HG02798 (cell line): ENCODE results near the gene ITPR1.

Source experiments
- ATAC-seq: cut with Tn5 transposase; IDR thresholded peaks from one replicate; pipeline ENCODE4 v1.9.1; 2021; ENCODE audit warnings: mild to moderate bottlenecking; ENCODE audit not compliant: unreplicated experiment, poor library complexity

Gene ITPR1

DNA sequence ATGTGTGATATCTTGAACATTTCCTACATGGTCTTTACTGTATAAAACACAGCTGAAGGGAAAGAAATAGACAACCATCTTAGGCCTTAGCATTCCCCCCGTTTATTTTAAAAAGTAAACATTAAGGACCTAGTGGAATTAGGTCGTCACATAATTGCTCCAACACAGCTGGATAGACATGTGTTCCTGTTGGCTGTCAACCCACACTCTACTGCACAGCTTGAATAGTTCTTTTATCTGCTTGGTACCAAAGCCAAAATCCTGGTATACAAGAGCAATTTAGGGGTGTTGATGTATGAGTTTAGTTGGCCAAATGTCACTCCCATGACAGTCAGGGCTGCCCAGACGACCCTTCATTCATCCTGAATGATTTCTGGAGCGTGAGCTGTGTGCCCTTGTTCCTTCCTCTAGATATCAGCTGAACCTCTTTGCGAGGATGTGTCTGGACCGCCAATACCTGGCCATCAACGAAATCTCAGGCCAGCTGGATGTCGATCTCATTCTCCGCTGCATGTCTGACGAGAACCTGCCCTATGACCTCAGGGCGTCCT lies 179.7 kb downstream of the ITPR1 start:
- no peak for ATAC-seq

DNA sequence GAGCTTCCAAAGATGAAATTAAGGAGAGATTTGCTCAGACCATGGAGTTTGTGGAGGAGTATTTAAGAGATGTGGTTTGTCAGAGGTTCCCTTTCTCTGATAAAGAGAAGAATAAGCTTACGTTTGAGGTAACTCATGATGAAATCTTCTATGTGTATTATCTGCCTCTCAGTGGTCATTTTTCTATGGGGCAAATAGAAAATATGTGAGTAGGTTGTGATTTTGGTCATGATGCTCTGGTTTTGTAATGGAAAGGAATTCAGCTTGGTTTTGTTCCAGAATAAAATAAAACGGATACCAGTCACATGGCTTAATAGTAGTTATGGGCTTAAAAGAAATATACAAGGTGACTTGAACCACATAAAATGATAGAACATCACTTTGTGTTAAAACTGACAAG lies 181.1 kb downstream of the ITPR1 start:
- no peak for ATAC-seq

DNA sequence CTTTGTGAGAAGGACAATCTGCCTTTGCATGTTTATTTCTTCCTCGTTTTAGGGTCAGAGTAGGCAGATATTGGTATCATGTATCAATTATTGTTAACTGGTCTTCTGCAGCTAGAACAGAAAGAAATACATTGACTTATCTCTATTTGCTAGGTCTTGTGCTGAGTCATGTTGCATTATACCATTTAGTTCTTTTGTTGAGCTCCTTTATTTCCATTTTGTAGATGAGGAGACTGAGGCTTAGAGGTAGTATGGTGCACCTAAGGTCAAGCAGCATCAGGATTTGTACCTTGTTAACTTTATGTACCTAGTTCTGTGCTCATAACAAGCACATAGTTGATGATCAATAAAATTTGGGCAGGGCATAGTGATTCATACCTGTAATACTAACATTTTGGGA lies 182.6 kb downstream of the ITPR1 start:
- ATAC-seq, result no peak

DNA sequence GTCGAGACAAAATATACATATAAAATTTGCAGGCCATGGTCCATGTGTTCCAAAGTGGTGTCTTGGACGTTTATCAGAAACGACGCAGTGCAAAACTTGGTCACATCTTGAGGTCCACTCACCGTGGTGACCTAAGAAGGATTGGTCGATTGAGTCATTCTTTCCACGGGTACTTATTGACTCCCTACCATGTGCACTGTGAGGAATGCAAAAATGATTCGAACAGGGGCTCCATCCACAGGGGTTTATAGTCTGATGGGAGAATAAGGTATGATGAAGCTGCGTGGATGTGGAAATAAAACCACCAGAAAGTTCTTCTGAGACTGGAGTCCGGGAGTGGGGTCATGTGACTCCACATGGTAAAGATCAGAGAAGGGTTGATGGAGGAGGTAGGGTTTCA lies 185.2 kb downstream of the ITPR1 start:
- no peak for ATAC-seq

DNA sequence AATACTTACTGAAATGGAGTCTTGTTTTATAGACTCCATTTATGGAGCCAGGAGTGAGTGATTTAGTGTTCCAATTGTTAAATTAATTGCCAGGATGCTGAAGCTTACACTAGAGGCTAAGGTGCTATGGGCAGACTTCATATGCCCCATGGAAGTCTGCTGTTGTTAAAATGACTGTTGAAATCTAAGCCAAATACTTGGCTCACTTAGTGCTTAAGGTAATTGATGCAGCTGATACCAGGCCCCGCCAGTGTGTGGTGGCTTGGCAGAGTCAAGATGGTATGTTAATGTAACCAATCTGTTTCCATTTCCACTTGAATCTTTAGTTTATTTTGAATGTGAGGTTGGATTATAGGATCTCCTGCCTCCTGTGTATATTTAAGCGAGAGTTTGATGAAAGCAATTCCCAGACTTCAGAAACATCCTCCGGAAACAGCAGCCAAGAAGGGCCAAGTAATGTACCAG lies 187.1 kb downstream of the ITPR1 start:
- ATAC-seq, result no peak

DNA sequence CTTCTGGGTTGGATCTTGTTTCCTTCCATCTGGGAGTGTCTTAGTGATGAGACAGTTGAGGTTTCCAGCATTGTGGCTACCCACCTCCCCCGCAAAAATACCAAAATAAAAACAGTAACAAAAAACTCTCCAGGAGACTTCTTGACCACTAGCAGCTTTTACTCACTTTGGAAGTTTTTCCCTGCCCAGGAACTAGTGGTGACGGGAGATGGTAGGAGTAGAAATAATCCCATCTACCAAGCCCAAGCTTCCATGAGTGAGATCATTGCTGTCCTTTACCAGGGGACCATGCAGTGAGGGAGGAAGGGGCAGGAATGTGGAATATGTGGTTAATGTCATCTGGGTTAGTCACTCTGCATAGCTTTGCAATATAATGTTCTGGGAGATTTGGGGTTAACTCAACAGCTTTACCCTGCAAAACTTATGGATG lies 187.7 kb downstream of the ITPR1 start:
- ATAC-seq, result no peak

DNA sequence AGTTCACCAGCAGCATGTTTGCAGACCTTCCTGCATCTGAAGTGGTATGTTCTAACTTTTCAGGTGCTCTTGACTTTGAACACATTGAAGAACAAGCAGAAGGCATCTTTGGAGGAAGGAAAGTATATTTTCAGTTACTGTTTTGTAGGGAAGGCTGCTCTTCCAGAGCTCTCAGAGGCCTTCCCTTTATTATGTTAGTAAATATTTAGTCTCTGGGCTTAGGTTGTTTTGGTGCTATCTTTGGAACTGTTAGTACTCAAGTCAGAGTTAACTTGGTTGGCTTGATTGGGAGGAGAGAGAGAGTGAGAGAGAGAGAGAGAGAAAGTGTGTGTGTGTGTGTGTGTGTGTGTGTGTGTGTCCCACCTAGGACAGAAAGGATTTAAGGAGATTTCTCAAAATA lies 188.2 kb downstream of the ITPR1 start:
- ATAC-seq, result no peak

DNA sequence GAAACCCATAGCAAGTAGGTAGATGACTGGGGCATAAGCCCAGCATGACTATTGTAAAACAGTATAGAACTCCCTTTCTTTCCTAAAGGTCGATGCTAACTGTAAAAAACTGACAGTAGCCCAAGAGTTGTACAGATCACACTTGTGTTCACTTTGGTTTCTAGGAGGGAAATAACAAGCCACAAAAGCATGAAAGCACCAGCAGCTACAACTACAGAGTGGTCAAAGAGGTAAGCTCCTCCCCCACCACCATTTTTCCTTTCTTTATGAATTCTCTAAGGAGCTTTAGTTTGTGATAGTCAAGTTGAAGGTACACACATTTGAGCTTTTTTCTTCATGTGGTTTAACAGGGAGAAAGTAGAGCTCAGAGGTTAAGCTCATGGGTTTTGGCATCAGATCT lies 191.0 kb downstream of the ITPR1 start:
- no peak for ATAC-seq

DNA sequence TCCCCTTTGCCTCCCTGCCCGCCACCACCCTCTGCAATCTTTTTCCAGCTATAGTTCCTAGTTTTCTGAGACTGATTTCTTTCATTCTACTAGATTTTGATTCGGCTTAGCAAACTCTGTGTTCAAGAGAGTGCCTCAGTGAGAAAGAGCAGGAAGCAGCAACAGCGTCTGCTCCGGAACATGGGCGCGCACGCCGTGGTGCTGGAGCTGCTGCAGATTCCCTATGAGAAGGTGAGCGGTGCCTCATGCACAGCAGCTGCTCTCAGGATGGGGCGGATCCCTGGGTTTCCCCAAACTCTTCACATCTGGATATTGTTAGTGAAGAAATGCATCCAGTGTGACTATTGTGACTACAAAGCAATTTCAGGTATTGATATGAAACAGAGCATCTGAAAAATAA lies 191.8 kb downstream of the ITPR1 start:
- ATAC-seq, result no peak

DNA sequence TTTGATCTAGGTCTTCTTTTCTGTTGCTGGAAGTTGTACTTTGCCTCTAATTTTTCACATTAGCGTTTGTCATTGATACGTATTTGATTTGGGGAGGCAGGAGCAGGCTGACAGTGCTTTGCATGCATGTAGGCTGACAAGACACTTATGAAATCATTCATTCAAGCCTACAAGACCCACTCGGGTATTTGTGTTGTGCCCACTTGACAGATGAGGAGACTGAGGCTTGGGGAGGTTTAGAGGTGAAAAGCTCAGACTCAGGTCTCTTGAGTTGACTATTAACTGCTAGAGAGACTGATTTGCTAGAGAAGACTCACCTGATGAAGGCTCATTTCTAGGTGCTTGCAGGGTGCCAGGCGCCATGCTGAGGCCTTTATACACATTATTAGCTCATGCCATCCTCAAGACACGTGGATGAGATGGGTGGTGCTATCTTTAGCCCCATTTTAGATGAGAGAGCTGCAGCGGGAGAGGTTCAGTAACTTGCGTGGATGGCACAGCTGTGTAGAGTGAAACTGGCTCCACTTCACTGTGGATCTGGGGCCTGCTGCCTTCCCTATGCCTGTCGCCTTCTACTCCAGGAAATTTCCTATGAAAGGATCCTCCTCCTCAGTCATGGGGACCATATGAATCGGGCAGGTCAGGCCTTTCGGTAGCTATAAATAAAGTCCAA lies 192.7 kb downstream of the ITPR1 start:
- no peak for ATAC-seq

DNA sequence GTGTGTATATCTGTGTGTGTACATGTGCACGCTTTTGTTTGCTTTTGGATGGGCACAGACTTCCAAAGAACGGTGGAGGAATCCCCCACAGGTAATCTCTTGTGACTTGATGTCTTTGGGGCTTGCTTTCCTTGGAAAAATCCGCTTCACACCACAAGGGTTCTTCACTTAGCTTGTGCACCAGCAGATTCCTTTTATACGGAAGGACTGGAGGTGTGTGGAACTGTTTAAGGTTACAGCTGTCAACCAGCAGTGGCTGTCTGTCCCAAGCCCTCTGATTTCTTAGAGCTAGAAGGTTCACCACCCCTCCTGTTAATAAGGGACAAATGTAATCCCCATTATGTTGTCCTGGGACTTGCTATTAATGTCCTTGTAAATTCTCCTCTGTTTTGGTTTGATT lies 193.5 kb downstream of the ITPR1 start:
- no peak for ATAC-seq

DNA sequence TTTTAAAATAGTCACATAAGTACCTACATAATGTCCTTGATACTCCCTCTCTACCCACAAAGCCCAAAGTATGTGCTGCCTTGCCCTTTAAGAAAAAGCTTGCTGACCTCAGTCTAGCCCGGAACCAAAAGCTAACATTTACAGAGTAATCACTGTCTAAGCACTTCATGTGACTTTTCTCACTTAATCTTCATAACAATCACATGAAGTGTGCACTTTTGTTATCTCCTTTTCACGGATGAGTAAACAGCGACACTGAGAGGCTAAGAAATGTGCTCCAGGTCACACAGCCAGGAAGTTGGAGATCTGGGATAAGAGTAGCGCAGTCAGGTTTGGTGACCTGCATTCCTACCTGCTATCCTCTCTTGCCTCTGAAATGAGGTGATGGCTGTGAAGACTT lies 194.0 kb downstream of the ITPR1 start:
- no peak for ATAC-seq

DNA sequence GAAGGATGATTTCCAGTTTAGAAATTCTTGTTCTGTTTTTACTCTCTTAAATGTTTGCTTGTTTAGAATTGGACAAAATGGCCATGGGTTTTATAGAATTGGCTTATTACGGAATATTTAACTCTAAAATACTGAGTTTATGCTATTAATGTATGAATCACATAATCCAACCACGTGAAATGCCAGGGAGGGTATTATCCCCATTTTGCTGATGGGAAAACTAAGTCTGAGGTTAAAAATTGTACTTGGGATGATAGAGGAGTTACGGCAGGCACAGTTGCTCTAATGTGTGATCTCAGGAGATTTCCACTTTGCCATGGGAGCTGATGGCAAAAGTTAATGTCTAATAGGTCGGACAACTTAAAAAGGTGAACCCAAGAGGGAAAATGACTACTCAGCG lies 194.4 kb downstream of the ITPR1 start:
- no peak for ATAC-seq

DNA sequence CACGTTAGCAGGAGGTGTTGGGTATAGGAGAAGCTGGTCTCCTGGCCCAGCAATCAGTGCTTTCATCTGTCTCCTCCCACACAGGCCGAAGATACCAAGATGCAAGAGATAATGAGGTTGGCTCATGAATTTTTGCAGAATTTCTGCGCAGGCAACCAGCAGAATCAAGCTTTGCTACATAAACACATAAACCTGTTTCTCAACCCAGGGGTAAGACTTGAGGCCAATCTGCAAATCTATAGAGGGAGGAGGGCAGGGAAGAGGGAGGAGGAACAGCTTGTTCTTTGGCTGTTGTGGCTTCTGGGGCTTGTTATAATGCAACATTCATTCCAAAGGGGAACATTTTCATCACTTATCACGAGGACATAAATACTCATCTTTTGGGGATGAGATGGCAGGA lies 195.3 kb downstream of the ITPR1 start:
- ATAC-seq, result no peak

DNA sequence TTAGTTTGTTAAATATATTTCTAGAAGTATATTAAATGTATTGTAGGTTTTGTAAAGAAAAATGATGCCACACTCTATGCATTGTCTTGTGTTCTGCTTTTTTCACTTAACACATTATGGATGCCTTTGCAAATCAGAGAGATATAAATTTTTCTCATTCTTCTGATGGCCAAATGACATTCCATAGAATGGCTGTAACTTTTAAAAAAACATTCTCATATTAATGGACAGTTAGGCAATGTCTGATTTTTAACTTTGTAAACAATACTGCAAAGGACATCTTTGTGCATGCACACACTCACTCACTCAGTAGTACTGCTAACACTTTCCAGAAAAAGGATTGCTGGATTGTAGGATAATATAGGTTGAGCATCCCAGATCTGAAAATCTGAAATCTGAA lies 195.9 kb downstream of the ITPR1 start:
- no peak for ATAC-seq

DNA sequence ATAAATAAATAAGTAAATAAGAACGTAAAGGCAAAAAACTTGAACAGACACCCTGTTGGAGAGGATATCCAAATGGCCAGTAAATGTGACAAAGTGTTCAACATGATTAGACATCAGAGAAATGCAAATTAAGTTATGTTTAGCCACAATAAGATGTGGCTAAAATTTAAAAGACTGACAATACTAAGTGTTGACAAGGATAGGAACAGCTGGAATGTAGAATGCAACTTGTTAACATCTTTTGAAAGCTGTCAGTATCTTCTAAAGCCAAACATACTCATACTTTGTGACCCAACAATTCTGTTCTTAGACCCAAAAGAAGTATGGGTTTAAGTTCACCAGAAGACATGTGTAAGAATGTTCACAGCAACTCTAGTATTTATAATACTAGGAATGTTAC lies 197.1 kb downstream of the ITPR1 start:
- no peak for ATAC-seq

DNA sequence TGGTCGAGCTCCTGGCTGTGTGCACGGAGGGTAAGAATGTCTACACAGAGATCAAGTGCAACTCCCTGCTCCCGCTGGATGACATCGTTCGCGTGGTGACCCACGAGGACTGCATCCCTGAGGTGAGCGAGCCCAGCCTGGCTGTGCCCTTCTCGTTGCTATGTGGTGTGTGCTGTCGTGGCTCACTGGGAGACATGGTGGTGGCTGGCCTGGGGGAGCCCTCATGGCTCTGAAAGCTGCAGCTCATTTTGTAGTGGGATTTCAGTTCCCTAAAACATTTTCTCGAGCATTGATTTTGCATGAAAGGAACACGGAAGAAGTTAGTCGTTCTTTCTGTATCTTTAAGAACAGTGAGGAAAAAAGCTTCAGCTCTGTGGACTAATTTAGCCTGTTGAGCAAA lies 200.5 kb downstream of the ITPR1 start:
- peak; percentile 92 for ATAC-seq

DNA sequence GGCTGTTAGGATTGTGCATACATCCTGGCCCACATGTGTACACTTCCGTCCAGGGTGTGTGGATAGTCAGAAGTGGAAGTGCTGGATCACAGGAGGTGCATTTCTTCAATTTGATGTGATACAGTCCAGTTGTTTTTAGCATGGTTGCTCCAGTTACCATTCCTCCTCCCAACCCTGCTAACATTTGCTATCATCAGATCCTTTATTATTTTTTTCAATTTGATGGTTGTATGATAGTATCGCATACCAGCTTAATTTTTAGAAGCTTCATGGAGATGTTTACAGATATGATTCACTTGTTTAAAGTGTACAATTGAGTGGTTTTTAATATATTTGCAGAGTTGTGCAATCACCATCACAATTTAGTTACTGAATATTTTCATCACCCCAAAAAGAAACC lies 202.7 kb downstream of the ITPR1 start:
- no peak for ATAC-seq

DNA sequence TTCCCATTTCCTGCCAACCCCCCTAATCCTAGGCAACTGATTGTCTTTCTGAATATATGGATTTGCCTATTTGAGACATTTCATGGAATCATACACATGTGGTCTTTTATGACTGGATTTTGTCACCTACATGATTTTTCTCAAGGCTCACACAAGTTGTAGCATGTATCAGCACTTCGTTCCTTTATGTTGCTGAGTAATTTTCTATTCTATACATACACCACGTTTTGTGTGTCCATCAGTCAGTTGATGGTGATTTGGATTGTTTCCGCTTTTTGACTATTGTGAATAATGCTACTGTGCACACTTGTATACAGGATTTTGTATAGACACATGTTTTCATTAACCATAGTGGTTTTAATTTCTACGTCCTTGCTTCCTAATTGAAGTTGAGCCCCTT lies 203.1 kb downstream of the ITPR1 start:
- ATAC-seq, result no peak

DNA sequence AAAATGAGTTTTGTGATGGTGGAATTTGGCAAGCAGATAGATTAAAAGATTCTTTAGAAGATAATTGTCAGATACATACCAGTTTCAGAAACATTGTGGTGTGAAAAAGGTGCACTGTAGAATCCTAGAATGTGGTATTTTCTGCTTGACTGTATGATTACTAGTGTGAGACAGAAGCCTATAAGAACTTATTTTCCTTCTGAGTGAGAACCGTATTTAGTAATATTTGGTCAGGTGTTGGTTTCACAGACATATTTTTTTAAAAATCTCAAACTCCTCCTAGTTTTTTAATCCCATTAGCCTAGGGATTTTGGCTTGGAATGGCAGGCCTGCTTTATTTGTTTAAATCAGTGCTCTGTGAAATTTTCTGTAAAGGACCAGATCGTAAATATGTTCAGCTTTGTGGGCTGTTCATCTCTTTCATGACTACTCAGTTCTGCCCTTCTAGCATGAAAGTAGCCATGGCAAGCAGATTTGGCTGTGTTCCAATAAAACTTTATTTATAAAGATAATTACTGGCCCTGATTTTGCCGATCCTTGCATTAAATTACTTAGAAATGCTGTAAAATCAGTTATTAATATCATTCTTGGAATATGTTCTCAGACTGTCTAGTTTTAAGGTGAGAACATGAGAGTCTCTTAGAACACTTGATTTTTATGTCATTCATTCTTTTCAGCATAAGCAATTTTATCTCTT lies 205.1 kb downstream of the ITPR1 start:
- ATAC-seq, result no peak

DNA sequence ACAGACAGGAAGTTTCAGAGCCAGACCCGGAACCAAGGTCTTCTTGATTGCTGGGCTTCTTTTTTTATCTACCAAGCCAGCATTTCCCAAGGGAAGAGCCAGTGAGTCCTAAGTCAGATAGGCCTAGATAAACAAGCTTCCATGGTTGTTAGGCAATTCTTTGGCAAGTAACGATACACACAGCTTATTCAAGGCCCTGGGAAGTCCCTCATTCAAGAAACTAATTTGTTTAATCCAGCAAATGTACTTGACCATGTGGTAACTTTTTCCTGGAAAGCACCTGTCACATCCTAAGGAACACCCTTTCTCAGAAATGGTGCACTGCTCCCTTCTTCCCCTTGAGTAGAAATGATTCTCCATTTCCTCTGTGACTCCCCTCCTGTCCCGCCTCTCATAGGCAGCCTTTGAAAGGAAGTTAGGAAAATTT lies 209.9 kb downstream of the ITPR1 start:
- ATAC-seq, result no peak

DNA sequence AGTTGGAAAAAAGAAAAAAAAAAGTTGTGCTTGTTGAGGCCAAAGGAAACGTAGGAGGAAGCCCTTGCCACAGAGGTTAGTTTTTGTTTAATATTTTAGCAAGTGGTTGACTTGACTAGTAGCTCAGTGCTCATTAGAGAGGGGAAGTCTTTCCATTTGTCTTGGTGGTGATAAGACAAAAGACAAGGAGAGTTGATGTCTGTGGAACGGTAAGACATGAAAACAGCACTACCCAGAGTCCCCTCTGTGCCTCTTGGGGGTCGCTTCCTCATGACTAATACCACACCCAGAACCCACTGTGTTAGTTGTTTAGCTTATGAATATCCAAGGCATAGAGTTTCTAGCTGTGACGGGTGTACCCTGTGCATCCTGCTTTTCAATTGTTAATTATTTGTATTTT lies 211.4 kb downstream of the ITPR1 start:
- no peak for ATAC-seq
